Activated CD8-positive, alpha-beta memory T cell treated with anti-CD3 and anti-CD28 coated beads, Interleukin-2, amount 50 U/mL, for 4 hours (primary cell): Measurements from ENCODE around the gene MED28.
A peak's percentile ranks its signal among the peaks of the same experiment; 100 is the strongest.
"Not testable (repeated sequence)": the region's sequence is repeated elsewhere in the genome, so short reads cannot be mapped to it uniquely, and the experiment has no call there.

ENCODE experiments used
- DNase-seq: peaks from one replicate; pipeline ENCODE4 v3.0.0-alpha.2; 2020

Gene MED28, protein sequence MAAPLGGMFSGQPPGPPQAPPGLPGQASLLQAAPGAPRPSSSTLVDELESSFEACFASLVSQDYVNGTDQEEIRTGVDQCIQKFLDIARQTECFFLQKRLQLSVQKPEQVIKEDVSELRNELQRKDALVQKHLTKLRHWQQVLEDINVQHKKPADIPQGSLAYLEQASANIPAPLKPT

GRCh38 chr4:17614416-17615299 lies at the start of gene MED28:
MED28 (plus strand) TSS chr4:17614641; CDS start chr4:17614655, 14 bp downstream.
- peak; percentile 95 for DNase-seq

GRCh38 chr4:17565846-17566245 lies 48.6 kb upstream of the MED28 start:
- no peak for DNase-seq

- DNase-seq = no peak
Measured at GRCh38 chr4:17567271-17567670, 47.2 kb upstream of the MED28 start.

- DNase-seq = no peak
Measured at GRCh38 chr4:17574206-17574605, 40.2 kb upstream of the MED28 start.

- DNase-seq = not testable (repeated sequence)
Measured at GRCh38 chr4:17575177-17575576, 39.3 kb upstream of the MED28 start.

- DNase-seq = peak; percentile 98
Measured at GRCh38 chr4:17576932-17577664, 37.3 kb upstream of the MED28 start, which contains the start of gene LAP3. LAP3 (plus strand) TSS chr4:17577198; CDS start chr4:17577466, 268 bp downstream.

DNA sequence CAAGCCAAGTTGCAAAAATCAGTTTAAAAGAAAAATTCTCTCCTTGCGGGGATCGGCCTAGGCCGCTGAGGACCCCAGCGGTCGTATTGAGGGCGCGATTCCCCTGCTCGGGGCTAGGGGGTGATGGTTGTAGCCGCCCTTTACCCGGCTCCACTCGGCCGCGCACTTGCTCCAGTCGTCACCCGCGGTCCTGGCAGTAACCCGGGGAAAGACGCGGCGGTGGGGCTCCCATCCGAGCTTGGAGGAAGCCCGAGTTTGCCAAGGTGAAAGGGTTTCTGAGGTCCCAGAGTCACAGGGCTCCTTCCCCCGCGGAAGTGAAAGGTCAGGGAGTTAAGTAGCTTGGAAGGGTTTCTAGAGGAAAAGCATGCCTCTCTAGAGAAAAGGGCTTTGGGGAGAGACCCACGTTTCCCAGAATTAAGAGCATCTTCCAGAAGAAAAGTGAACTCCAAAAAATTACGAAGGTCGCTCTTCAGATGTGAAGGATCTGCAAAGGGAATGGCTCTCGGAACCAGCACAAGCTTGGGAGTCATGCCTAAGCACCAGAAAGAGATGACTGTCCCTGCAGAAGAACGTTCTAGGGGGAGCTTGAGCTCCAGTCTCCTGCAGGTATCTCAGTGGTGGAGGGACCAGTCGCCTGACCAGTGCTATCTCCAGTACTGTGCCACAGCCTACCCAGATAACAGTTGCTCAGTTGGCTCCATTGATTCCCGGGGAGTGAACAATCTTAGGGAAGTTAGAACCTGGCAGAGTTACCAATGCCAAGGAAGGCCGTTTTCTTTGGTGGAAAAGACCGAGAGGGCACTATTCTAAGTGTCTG lies 36.6 kb upstream of the MED28 start:
- peak; percentile 44 for DNase-seq

DNA sequence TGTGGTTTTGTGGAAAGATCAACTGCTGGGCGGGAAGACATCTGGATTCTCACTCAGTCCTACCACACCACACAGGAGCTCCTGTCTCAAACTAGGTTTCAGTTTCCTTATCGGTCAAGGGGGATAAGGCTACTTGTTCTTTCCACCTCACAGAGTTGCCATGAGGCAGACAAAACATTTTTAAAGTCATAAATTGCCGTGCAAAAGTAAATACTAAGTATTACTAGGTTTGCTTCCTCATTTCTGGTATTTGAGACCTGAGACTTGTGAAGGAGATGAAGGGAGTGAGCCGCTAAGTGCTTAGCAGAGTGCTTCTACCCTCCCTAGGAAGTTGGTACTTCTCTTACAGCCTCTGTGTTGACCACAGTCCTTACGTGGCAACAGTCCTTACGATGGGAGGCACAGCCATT lies 36.0 kb upstream of the MED28 start:
- no peak for DNase-seq

DNA sequence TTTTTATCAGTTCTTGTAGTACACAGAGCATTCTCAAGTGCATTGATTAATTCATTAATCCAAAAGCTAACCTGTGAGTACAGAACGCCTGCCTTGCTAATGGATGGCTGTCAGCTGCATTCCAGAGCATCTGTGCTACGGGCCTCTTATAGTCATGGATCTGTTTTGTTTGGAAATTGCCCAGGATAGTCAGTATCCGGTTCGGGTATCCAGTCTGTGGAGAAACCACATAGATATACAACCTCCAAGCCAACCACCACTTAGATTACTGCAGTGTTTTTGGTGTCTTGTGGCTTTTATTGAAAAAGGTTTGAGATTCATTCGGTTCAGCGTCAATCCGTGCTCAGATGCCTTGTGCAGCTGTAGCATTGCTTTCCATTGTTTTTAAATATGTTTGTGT lies 33.5 kb upstream of the MED28 start:
- DNase-seq = no peak

- no peak for DNase-seq
Measured at GRCh38 chr4:17583276-17583675, 31.2 kb upstream of the MED28 start.

DNA sequence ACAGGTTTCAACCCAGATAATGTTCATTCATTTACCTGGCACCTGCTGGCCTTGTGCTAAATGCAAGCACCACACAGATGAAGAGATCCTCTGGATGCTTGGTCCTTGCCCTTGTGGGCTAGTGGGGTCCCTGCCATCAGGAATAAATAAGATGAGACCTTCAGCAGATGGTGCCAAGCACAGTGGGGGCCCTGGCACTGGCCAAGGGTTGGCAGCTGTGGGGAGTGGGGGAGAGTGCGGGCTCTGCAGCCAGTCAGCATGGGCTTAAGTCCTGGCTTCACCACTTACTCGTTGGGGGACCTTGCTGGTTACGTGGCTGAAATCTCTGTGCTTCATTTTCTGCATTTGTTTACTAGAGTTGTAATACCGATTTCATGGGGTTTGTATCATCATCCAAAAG lies 30.5 kb upstream of the MED28 start:
- no peak for DNase-seq

- DNase-seq = no peak
Measured at GRCh38 chr4:17584521-17585213, 29.8 kb upstream of the MED28 start.

GRCh38 chr4:17587094-17587822 lies 27.2 kb upstream of the MED28 start:
- no peak for DNase-seq

DNA sequence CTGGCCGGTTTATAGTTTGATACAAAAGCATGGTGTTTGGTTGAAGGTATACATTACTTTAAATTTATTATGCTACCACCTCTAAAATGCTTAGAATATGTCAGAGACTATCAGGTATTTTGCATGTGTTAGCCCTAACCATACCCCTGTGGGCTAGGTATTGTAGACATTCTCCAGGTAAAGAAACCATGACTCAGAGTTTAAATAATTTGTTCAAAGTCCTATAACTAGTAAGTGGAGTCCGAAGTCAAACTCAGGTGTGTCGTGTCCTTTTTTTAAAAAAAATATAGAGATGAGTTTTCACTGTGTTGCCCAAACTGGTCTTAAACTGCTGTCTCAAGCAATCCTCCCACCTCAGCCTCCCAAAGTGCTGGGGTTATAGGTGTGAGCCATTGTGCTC lies 25.1 kb upstream of the MED28 start:
- DNase-seq = no peak

GRCh38 chr4:17595471-17596005 lies 18.9 kb upstream of the MED28 start:
- no peak for DNase-seq

GRCh38 chr4:17597517-17597916 lies 16.9 kb upstream of the MED28 start:
- DNase-seq = no peak

DNA sequence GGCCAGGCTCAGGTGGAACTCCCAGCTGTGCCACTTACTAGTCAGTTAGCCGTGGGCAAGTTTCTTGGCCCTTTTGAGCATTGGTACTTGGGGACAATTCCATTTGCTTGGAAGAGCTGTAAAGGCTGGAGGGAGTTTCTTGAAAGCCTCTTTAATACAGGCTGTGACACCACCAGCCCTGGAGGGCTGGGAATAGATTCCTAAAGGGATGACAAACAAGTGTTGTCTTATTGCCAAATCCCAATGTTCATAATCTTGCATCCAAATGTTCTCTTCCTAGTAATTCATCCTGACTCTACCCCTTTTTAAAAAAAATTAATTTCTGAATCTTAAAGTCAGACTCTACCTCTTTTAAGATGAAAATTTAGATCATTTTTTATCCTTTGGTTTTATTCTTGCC lies 14.6 kb upstream of the MED28 start:
- no peak for DNase-seq

DNA sequence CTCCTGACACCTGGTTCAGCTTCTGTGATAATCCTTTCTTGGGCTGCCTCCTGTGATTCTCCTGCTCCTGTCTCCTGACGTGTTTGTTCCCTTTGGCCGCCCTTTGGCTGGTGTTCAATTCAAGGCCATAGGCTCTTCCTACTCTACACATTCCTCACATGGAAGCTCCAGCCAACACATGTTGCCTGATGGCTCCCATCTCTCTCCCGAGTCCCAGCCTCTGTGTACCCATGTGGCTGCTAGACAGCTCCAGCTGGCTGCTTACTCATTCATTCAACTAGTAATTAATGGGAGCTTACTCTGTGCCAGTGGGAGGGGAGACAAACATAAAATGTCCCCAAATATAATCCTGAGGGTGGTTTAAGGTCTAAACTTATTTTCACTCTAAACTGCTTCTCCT lies 9.2 kb upstream of the MED28 start:
- no peak for DNase-seq

- peak; percentile 22 for DNase-seq
Measured at GRCh38 chr4:17613761-17614415, 553 bp upstream of the MED28 start.

DNA sequence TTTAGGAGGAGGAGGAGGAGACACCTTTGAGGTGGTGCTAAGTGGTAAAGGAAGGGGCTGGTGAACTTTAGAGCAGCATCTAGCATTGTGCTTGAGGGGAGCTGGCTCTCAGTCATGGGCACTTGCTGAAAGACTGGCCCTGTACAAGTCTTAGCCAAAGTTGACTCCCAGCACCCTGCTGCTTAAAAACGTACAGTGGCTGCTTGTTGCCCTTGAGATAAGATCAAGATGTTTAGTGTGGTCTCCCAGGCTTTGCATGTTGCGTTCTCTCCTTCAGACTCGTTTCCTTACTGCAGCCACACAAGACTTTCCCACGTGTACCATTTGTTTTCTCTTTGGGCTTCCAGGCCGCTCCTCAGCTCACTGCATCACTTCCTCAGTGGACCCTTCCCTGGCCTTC lies 1.8 kb downstream of the MED28 start:
- no peak for DNase-seq

DNA sequence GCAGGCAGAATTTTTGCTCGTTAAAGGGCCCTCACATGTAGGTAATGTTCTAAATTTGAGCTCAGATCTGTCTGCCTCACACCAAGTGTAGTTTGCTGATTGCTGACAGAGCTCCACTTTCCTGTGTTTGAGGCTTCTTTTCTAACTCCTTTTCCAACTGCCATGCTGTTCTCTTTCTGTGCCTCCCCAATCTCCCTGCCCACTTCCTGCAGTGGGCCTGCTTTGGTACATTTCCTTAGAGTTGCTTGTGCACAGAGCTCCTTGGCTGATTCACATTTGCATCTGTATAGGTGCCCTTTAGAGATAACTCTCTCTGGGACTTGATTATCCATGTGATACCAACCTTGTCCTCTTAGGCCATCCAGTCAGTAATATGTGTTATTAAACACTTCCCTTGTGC lies 4.5 kb downstream of the MED28 start:
- DNase-seq = no peak
